Measurements from ENCODE around the gene FRY.

Gene FRY

DNA sequence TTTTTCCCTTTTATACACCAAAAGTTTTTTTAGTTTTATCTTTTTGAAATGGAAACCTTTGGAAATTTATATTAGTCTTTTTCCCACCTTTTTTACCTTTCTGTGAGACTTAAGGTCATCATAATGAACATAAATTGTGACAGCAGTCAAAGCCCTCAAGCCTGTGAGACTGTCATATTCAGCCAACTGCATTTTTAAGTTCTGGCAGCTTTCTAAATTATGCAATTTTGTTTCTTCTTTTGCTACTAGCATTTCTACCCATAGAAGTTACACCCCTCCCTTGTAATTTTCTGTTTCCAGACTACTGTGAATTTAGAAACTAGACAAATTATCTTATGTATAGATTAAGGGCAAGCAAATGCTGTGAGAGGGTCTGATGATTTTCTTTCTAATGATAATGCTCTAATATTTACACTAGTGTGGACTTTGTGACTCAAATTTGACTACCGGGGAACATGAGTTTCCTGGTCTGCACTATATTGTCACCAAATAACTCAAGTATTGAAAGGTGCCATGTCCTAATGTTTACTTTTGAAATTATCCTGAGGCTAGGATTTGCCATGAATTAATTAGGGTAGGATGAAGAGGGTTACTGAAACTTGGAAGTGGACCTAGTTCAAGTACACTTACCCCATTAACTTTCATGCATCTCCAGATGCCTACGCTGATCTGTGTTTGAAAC lies 43.7 kb downstream of the FRY start:
- H3K9ac ChIP-seq (ENCODE audit: low read depth, low read length, poor library complexity, severe bottlenecking), result no peak overlapping the region

DNA sequence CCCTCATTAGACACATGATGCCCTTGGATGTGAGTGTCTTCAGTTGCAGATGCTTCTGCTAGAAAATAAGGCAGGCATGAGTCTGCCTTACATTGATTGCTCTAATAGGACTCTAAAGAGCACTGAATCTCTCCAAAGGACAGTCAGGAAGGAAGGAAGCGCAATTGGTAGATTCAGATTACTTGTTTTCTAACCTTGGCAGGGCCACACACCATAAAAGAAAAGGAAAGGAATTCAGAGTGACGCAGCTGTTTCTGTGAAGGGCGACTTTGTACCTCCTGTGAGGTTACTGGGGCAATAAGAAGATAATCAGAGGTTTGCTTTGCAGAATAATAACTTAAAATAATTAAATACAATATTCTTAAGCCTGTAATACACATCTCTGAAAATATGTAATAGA lies 48.0 kb downstream of the FRY start:
- no peak for TF ChIP-seq EZH2phosphoT487 (IDR thresholded peaks at IDR 0.05; ENCODE audit: borderline replicate concordance)
- TF ChIP-seq, protein P1, sequence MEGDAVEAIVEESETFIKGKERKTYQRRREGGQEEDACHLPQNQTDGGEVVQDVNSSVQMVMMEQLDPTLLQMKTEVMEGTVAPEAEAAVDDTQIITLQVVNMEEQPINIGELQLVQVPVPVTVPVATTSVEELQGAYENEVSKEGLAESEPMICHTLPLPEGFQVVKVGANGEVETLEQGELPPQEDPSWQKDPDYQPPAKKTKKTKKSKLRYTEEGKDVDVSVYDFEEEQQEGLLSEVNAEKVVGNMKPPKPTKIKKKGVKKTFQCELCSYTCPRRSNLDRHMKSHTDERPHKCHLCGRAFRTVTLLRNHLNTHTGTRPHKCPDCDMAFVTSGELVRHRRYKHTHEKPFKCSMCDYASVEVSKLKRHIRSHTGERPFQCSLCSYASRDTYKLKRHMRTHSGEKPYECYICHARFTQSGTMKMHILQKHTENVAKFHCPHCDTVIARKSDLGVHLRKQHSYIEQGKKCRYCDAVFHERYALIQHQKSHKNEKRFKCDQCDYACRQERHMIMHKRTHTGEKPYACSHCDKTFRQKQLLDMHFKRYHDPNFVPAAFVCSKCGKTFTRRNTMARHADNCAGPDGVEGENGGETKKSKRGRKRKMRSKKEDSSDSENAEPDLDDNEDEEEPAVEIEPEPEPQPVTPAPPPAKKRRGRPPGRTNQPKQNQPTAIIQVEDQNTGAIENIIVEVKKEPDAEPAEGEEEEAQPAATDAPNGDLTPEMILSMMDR (conservative IDR thresholded peaks at IDR 0.05; ENCODE audit: low read length), result no peak
- Histone ChIP-seq H4K20me1 (ENCODE audit: insufficient read depth, low read length, poor library complexity, severe bottlenecking) (no peaks in the 10 kb centered on the region), H3K9me3 (ENCODE audit: insufficient read depth, low read depth, low read length) (no peaks in the 10 kb centered on the region), H3K9me2 (replicated peaks; ENCODE audit: low read depth, low read length) (no peaks in the 10 kb centered on the region), H3K4me3 (ENCODE audit: low read length, poor library complexity, severe bottlenecking) (no peak overlapping the region), H3K79me2 (ENCODE audit: insufficient read depth, low read length) (no peaks in the 10 kb centered on the region), H3K4me2 (ENCODE audit: low read depth, low read length, poor library complexity, severe bottlenecking) (peak overlapping the region; percentile 31), H3F3A (ENCODE audit: low read depth) (no peaks in the 10 kb centered on the region), H3K27me3 (ENCODE audit: insufficient read depth, low read length, poor library complexity, severe bottlenecking) (no peaks in the 10 kb centered on the region), H3K4me1 (ENCODE audit: insufficient read depth, low read length, poor library complexity, severe bottlenecking) (peaks cover 21% of the 10 kb centered on the region), H3K36me3 (ENCODE audit: insufficient read depth, low read length) (no peaks in the 10 kb centered on the region), H2AFZ (ENCODE audit: low read length) (no peak overlapping the region), H3K9ac (ENCODE audit: low read depth, low read length, poor library complexity, severe bottlenecking) (no peak overlapping the region)

More for the DNA sequence above, 43.7 kb downstream of the FRY start:
- TF ChIP-seq, protein P1 (conservative IDR thresholded peaks at IDR 0.05; ENCODE audit: low read length), result no peak
- no peak for TF ChIP-seq EZH2phosphoT487 (IDR thresholded peaks at IDR 0.05; ENCODE audit: borderline replicate concordance)
- Histone ChIP-seq H2AFZ (ENCODE audit: low read length) (no peak overlapping the region), H3F3A (ENCODE audit: low read depth) (no peaks in the 10 kb centered on the region), H3K79me2 (ENCODE audit: insufficient read depth, low read length) (no peaks in the 10 kb centered on the region), H4K20me1 (ENCODE audit: insufficient read depth, low read length, poor library complexity, severe bottlenecking) (no peaks in the 10 kb centered on the region), H3K36me3 (ENCODE audit: insufficient read depth, low read length) (no peaks in the 10 kb centered on the region), H3K9me2 (replicated peaks; ENCODE audit: low read depth, low read length) (no peaks in the 10 kb centered on the region), H3K4me2 (ENCODE audit: low read depth, low read length, poor library complexity, severe bottlenecking) (no peak overlapping the region), H3K4me1 (ENCODE audit: insufficient read depth, low read length, poor library complexity, severe bottlenecking) (peaks cover 12% of the 10 kb centered on the region), H3K4me3 (ENCODE audit: low read length, poor library complexity, severe bottlenecking) (no peak overlapping the region), H3K9me3 (ENCODE audit: insufficient read depth, low read depth, low read length) (no peaks in the 10 kb centered on the region), H3K27me3 (ENCODE audit: insufficient read depth, low read length, poor library complexity, severe bottlenecking) (no peaks in the 10 kb centered on the region)

DNA sequence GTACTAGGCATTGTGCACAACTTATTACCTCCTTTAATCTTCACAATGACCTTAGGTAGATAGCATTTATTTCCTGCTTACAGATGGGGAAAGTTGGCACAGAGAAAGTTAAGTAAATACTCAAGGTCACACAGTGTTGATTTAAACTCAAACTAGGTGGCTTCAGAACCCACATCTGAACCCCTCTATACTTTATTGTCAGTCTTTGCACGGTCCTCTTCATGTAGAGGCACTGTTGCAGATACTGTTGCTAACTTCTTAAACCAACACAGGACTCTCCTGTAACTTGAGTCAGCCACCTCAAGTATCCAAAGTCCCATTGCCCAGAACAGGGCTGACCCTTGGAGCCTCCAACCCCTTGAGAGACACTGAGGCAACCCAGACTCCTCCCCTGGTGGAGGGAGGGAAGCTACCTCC lies 48.8 kb downstream of the FRY start:
- Histone ChIP-seq H3K4me2 (ENCODE audit: low read depth, low read length, poor library complexity, severe bottlenecking) (peak overlapping the region; percentile 31), H3K9me3 (ENCODE audit: insufficient read depth, low read depth, low read length) (no peaks in the 10 kb centered on the region), H3K9me2 (replicated peaks; ENCODE audit: low read depth, low read length) (no peaks in the 10 kb centered on the region), H3K36me3 (ENCODE audit: insufficient read depth, low read length) (no peaks in the 10 kb centered on the region), H3K9ac (ENCODE audit: low read depth, low read length, poor library complexity, severe bottlenecking) (no peak overlapping the region), H3K27me3 (ENCODE audit: insufficient read depth, low read length, poor library complexity, severe bottlenecking) (no peaks in the 10 kb centered on the region), H4K20me1 (ENCODE audit: insufficient read depth, low read length, poor library complexity, severe bottlenecking) (no peaks in the 10 kb centered on the region), H2AFZ (ENCODE audit: low read length) (peak overlapping the region; percentile 24; the same call in 1 of the 2 replicates), H3F3A (ENCODE audit: low read depth) (no peaks in the 10 kb centered on the region), H3K79me2 (ENCODE audit: insufficient read depth, low read length) (no peaks in the 10 kb centered on the region), H3K4me1 (ENCODE audit: insufficient read depth, low read length, poor library complexity, severe bottlenecking) (peaks cover 21% of the 10 kb centered on the region), H3K4me3 (ENCODE audit: low read length, poor library complexity, severe bottlenecking) (no peak overlapping the region)
- no peak for TF ChIP-seq EZH2phosphoT487 (IDR thresholded peaks at IDR 0.05; ENCODE audit: borderline replicate concordance)
- TF ChIP-seq, protein P1 (conservative IDR thresholded peaks at IDR 0.05; ENCODE audit: low read length), result no peak
